Body of pancreas (tissue), 4 donors: Measurements from ENCODE around the gene CAMTA1.

Source experiments
- POLR2A ChIP-seq, 3 donors: fragments of 450-650 bp; IDR thresholded peaks; one replicate each; pipeline ENCODE4 v1.6.1; 2016; ENCODE audit warnings: antibody characterized with exemption in 3 of 3, mild to moderate bottlenecking in 2 of 3
- TF ChIP-seq, protein P1 (sequence below), 7 experiments: fragments of 450-650 bp in 4 of 7; fragments of 200-600 bp in 3 of 7; sonication (generic) in 3 of 7; IDR thresholded peaks; one replicate each; pipeline ENCODE4 v1.5.1; 2016 to 2019; ENCODE audit warnings: antibody characterized with exemption in 7 of 7

DNA sequence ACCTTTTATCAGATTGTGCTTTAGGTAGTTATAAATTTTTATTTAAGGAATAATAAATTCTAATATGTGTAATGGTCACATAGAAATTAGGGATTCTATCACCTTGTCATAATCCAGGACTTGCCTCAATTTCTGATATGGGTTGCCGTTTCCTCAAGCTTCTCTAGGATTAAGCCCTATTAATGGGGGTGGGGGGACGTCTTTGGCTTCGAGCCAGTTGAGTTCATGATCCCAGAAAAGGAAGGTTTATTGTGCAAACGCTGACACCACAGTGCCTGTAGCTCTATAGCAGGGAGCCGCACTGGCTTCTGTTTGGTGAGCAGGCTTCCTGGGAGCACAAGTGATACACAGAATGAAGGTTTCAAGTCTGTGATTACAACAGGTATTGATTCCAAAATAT lies 963.9 kb downstream of the CAMTA1 start:
- TF ChIP-seq, protein P1, sequence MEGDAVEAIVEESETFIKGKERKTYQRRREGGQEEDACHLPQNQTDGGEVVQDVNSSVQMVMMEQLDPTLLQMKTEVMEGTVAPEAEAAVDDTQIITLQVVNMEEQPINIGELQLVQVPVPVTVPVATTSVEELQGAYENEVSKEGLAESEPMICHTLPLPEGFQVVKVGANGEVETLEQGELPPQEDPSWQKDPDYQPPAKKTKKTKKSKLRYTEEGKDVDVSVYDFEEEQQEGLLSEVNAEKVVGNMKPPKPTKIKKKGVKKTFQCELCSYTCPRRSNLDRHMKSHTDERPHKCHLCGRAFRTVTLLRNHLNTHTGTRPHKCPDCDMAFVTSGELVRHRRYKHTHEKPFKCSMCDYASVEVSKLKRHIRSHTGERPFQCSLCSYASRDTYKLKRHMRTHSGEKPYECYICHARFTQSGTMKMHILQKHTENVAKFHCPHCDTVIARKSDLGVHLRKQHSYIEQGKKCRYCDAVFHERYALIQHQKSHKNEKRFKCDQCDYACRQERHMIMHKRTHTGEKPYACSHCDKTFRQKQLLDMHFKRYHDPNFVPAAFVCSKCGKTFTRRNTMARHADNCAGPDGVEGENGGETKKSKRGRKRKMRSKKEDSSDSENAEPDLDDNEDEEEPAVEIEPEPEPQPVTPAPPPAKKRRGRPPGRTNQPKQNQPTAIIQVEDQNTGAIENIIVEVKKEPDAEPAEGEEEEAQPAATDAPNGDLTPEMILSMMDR (IDR thresholded peaks at IDR 0.05) = no peak
- TF ChIP-seq POLR2A (IDR thresholded peaks at IDR 0.05) = no peak
